ENCODE measurements around the gene RTKN2. TPM values are rescaled to one million over a fixed set of nuclear protein-coding genes. Genes with fewer than 3 reads are reported as not detected.

The RTKN2 gene
- total and polyA plus RNA-seq, 10 of the 15 experiments (the other 5 are each of a cell fraction or from before 2014, with no cell fraction given), result 0.10 TPM; not detected in 9

GRCh38 chr10:62155054-62155680 is 113.5 kb downstream of the RTKN2 start:
- no peak overlapping the region for H2AFZ ChIP-seq (ENCODE audit: control insufficient read depth, low read depth, low read length)
- H3K9ac ChIP-seq (ENCODE audit: control insufficient read depth, insufficient read depth, low read length), result no peak overlapping the region
- no peaks in the 10 kb centered on the region for H3K9me3 ChIP-seq (replicated peaks; ENCODE audit: control insufficient read depth, insufficient read depth, low read length)
- ChIA-PET RAD21 (ENCODE audit: unreplicated experiment) (no interaction called here), SMC1A (ENCODE audit: uncharacterized antibody, unreplicated experiment) (interaction anchor here (0.9 to 1.0 kb wide), 2 partner anchors 10 to 14 kb away, joined by 3 to 4 read pairs; no protein-coding TSS in a partner anchor), CTCF (interaction anchor here (0.6 kb wide), 1 partner anchor 221 kb away, joined by 3 read pairs; no protein-coding TSS in a partner anchor), POLR2A (no interaction called here)
- no TSS peak for BruUV-seq (replicated peaks)
- in situ Hi-C loops (cut with MboI), result no loop called here
- intact Hi-C loops (cut with micrococcal nuclease; ENCODE audit: unreplicated experiment), result no loop called here
- ATAC-seq (no peak), FAIRE-seq (no peak), DNase-seq (ENCODE audit: low read depth, low spot score) (no peak)
- H3K27ac ChIP-seq (ENCODE audit: control insufficient read depth, insufficient read depth), result no peak overlapping the region
- TF ChIP-seq KDM1A (IDR thresholded peaks at IDR 0.05; ENCODE audit: borderline replicate concordance) (no peak), USF1 (IDR thresholded peaks at IDR 0.05; ENCODE audit: borderline replicate concordance, extremely low read length, insufficient read depth, low read depth, low read length) (no peak), SMAD5 (IDR thresholded peaks at IDR 0.05; ENCODE audit: low read depth) (no peak), NBN (IDR thresholded peaks at IDR 0.05) (no peak), MTA3 (IDR thresholded peaks at IDR 0.05; ENCODE audit: borderline replicate concordance, low read length) (no peak), EP300 (IDR thresholded peaks at IDR 0.05; ENCODE audit: borderline replicate concordance in 1 of 2, control insufficient read depth in 1 of 2, low read depth in 2 of 2, low read length in 2 of 2) (no peak), MLLT1 (IDR thresholded peaks at IDR 0.05) (no peak), YY1 (IDR thresholded peaks at IDR 0.05; ENCODE audit: low read depth, low read length) (no peak), RBBP5 (conservative IDR thresholded peaks at IDR 0.05) (no peak), LARP7 (IDR thresholded peaks at IDR 0.05) (no peak), CBFB (IDR thresholded peaks at IDR 0.05; ENCODE audit: low read depth) (no peak)
- H3K27me3 ChIP-seq (replicated peaks in 1 of 2; ENCODE audit: control insufficient read depth in 2 of 2, insufficient read depth in 2 of 2, low read length in 1 of 2), result no peaks in the 10 kb centered on the region
- no peaks in the 10 kb centered on the region for H3K4me1 ChIP-seq (ENCODE audit: control insufficient read depth, insufficient read depth, low read length)
- H3K36me3 ChIP-seq (ENCODE audit: control insufficient read depth in 2 of 2, insufficient read depth in 2 of 2, low read length in 1 of 2), result no peaks in the 10 kb centered on the region
- H3K4me3 ChIP-seq, result no peak overlapping the region
- no peak overlapping the region for H3K4me2 ChIP-seq (ENCODE audit: control insufficient read depth, insufficient read depth)
- H3K79me2 ChIP-seq (ENCODE audit: control insufficient read depth, insufficient read depth, low read length), result no peaks in the 10 kb centered on the region
- WGBS (ENCODE audit: insufficient coverage, insufficient replicate concordance, low lambda C conversion rate, missing lambda C conversion rate), result 71% methylated on average over 7 of the region's 7 CpGs
- H4K20me1 ChIP-seq (ENCODE audit: control insufficient read depth, insufficient read depth), result no peaks in the 10 kb centered on the region
